GM03348 (cell line): ENCODE measurements around the gene DDR2.
"Not testable (repeated sequence)": the region's sequence is repeated elsewhere in the genome, so short reads cannot be mapped to it uniquely, and the experiment has no call there.

Experiments used
- DNase-seq: peaks from one replicate; pipeline ENCODE4 v3.0.0; 2012; ENCODE audit warnings: low spot score

Gene DDR2

DNA sequence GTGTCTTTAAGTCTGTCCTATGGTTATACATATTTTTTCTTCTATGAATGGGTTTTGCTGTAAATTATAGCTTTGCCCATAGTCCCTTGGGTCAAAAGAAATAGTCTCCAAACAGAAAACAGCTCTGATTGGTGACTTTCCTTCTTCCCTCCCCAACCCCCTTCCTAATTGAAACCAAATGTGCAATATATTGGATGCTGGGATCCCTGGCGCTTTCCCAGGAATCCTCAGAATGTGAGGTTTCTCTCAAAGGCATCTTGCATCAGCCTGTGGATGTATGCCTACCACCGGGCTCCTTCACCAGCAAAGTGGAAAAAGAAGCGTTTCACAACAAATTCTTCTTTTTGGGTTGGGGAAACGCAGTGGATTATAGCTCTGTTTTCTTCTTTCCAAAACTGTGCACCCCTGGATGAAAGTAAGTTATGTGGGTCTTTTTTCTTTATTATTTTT lies at the start of gene DDR2:
TSS of gene DDR2 (plus strand) at position 248 of the 450 bp plus-strand sequence. CDS start 86,600 bp downstream, outside the sequence.
- peak; percentile 82 for DNase-seq

DNA sequence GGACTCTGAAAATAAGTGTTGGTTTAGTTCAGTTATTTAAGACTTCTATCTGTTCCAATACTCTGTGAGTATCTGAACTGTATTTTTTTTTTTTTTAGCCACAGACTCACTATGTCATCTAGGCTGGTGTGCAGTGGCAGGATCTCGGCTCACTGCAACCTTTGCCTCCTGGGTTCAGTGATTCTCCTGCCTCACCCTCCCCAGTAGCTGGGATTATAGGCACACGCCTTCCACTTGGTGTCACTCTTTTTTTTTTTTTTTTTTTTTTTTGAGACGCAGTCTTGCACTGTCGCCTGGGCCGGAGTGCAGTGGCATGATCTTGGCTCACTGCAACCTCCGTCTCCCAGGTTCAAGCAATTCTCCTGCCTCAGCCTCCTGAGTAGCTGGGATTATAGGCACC lies 49.4 kb upstream of the DDR2 start:
- DNase-seq, result not testable (repeated sequence)

DNA sequence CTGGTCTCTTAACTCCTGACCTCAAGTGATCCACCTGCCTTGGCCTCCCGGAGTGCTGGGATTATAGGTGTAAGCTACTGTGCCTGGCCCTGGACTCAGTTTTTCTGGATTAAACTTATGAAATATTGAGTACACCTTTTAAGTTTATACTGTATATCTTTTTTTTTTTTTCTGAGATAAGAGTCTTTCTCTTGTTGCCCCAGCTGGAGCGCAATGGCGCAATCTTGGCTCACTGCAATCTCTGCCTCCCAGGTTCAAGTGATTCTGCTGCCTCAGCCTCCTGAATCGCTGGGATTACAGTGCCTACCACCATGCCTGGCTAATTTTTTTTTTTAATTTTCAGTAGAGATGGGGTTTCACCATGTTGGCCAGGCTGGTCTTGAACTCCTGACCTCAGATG lies 47.2 kb upstream of the DDR2 start:
- not testable (repeated sequence) for DNase-seq

DNA sequence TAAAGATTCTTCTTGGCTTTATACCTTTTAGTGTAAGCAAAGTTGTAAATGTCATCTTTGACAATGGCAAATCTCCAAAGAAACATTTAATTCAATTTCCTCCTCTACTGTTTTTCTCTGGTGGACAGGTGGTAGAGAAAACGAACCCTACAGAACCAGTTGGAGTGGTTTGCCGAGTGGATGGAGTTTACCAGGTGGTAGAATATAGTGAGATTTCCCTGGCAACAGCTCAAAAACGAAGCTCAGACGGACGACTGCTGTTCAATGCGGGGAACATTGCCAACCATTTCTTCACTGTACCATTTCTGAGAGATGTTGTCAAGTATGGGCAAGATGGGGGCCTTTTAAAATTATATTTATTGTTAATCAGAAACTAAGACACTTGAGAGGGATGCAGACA lies 44.9 kb upstream of the DDR2 start:
- no peak for DNase-seq

DNA sequence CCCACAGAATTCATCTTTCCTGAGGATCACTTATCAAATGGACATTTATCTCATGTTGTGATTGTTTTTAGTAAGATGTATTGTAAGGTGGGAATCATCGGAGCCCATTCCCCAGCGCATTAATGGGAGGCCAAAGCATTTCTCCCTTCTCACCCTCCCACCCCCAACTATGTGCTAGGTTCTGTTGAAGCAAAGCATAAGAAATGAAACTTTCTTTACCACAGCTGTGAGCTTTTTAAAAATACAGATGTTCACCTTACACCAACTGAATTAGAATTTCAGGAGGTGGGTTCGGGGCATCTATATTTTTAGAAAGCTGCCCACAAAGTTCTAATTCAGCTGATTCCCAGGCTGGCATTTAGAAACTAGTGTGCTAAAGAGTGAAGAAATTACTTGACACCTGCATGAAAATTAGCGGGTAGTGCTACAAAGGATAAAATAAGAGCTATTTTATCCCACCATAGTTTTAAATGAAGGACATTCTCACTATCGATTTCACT lies 44.5 kb upstream of the DDR2 start:
- no peak for DNase-seq

DNA sequence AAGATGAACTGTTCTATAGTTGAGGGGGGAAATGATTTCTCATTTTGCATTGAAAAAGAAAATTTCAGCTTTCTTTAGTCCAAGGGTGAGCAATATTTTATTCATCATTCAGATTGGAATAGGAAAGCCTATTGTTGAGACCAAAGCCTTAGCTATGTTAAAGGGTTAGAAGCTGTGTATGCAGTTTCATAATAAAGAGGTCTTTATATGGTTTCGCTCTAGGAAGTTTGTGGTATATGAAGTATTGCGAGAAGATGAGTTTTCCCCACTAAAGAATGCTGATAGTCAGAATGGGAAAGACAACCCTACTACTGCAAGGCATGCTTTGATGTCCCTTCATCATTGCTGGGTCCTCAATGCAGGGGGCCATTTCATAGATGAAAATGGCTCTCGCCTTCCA lies 42.2 kb upstream of the DDR2 start:
- DNase-seq, result no peak

DNA sequence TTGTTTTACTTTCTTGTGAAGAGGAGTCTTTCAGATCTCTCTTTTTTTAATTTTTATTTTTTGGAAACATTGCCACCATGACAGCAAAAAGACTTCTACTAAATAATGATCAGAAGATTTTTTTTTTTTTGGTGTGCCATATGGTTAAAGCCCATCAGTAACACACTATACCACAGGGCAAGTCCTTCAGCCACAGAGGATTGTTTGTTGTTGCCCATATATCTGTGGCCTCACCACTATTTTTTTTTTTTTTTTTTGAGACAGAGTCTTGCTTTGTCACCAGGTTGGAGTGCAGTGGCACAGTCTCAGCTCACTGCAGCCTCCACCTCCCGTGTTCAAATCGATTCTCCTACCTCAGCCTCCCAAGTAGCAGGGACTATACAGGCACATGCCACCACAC lies 41.6 kb upstream of the DDR2 start:
- no peak for DNase-seq

DNA sequence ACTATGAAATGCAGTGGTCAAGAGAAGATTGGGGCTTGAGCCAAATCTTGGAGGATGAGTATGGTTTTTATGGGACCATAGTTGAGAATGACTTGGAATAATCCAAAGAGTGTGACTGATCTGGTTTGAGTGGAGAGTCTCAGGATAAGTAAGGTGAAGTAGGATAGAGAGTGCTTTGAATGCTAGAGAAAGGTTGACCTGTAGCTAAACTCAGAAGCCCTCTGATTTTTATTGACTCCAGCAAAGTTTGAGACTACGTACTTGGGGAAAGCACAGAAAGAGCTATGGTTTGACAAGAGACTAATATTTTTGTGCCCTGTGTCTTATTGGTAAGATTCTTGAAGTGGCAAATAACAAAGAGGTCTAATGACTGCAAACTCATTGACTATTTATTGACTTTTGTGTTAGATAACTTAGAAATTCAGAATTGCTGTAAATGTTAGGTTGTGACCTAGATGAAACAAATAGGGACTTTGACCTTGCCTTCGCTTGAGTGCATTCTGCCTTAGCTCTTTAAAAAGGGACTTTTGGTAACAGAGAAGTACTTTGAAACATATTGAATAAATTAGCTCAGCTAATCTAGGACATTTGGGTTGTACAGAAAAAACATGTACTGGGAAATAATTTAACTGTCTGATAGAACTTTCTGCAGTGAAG lies 35.6 kb upstream of the DDR2 start:
- no peak for DNase-seq

DNA sequence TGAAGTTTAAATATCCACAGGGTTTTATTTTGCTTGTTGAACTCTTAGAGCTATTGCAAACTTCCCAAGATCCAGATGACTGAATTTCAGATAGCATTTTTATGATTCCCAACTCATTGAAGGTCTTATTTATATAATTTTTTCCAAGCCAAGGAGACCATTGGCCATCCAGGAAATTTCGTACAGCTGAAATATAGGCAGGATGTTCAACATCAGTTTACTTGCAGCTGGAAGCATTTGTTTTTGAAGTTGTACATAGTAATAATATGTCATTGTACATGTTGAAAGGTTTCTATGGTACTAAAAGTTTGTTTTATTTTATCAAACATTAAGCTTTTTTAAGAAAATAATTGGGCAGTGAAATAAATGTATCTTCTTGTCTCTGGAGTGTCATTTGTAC lies 32.8 kb upstream of the DDR2 start:
- no peak for DNase-seq

DNA sequence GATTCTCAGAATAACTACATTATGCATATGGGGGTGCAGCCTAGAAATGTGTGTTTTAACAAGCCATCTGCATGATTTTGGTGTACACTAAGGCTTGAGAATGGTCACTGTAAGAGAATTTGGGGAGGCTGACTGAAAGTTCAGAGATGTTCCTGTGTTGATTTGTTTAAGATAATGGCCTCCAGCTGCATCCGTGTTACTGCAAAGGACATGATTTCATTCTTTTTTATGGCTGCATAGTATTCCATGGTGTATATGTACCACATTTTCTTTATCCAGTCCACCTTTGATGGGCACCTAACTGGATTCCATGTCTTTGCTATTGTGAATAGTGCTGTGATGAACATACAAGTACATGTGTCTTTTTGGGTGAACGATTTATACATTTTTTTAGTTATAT lies 29.1 kb upstream of the DDR2 start:
- not testable (repeated sequence) for DNase-seq

DNA sequence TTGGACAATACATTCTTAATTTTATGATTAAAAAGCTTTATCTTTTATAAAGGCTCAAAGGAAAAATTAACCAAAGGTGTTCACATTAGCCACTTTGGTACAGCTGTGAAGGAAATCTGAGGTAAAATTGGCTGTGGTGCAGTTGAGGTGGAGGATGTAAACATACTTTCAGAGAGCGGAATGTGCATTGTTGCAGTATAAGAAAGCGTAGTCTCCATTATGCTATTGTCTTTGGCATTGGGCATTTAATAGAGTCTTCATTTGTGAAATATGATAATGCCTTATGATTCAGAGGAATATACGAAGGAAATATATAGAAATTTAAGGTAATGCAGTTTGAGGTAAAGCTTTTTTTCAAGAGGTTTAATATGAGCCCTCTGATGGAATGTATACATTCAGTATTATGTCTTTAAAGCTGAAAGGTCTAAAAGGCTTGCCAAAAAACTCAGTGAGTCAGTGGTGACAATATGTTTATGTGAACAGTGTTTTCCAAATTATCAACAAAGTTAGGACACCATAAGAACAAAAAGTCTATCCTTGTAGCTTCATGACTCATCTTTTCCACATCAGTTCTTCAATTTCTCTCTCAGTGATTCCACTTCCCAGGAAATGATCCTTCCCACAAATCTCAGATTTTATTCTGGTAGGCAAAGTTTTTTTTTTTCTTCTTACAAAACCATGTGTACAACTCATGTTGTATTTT lies 26.9 kb upstream of the DDR2 start:
- DNase-seq, result peak; percentile 63

DNA sequence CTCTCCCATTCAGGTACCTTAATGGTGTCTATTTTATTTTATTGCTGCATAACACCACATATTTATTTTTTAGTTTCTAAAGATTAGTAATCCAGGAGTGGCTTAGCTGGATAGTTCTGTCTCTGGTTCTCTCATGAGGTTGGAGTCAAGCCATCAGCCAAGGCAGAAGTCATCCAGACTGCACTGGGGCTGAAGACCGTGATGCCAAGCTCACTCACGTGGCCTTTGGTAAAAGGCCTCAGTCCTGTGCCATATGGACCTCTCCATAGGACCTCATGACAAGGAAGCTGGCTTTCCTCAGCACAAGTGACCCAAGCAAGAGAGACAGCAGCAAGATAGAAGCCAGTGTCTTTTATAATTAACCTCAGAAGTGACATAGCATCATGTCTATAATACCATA lies 23.0 kb upstream of the DDR2 start:
- DNase-seq, result no peak

DNA sequence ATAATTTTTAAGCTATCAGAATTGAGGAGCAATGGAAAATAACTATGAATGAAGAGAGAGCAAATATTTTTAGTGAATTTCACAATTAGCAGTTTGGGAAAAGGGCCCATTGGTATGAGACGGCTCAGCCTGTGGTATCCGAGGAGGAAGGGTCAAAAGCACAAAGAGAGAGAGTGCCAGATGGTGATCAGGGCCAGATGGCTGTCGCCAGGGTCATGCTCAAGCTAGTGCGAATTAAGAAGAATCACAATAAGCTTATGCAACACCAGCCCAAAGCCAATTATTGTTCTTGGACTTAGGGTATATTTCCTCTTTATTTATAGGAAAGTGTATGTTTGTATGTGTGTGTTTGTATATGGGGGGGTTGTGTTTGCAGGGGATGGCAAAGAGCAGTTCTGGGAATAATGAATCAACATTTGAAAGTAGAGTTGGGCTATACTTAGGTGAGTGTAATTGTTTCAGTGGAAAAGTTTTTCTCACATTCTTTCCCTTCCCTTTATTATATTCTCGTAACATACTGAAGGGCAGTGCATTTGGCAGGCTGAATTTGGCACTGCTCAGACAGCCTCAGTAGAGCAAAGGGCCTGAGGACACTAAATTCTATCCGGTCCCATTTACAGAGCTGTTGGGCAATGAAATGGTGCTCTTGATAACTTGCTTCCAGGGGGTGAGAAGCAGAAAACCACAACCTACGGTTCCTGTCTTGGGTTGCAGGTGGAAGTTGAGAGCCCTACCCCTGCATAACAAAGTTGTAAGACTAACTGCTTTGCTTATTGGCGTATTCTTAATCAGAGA lies 19.5 kb upstream of the DDR2 start:
- peak; percentile 72 for DNase-seq

DNA sequence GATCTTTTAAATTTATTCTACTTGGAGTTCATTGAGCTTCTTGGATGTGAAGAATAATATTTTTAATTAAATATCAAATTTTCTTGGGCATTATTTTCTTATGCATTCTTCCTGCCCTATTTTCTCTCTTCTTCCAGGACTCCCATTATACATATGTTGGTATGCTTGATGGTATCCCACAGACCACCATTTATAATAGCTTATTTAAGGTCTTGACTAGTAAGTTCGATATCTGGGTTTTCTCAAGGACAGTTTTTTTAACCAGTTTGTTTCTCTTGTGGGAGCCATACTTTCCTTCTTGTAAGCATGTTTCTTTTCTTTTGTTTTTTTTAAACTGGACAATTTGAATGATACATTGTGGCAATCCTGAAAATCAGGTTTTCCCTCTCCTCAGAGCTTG lies 15.4 kb upstream of the DDR2 start:
- no peak for DNase-seq

DNA sequence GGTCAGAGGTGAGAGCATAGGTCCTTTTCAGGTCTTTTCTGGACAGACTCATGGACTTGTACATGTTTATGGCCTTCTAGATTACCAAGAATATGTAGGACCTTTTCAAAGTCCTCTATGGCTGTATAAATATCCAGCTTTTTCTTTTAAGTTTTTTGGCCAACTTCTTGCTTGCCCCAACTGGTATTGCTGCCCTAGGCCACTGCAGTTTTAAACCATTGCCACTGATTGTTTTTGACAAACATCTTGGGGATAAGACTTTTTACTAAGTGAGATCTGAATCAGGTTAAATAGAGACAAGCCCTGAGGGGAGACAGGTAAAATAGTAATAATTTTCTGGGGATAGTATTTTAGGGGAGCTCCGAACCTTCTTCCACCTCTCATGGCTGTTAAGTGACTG lies 14.8 kb upstream of the DDR2 start:
- no peak for DNase-seq

DNA sequence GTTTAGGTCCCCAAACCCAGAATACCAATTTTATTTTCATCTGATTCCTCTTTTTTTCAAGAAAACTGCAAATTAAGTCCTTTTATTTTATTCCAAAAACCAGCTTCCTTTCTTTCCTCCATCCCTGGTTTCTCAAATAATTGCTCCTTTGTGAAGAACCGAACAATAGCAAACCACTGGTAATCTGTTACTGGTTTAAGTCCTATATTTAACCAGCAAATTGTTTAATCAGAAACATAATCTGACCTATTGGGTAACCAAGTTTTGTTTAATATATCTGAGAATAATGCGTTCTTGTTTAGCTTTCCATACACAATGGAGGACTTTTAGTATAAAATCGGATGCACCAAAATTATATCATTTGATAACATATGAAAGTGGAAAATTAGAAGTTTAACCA lies 13.2 kb upstream of the DDR2 start:
- no peak for DNase-seq

DNA sequence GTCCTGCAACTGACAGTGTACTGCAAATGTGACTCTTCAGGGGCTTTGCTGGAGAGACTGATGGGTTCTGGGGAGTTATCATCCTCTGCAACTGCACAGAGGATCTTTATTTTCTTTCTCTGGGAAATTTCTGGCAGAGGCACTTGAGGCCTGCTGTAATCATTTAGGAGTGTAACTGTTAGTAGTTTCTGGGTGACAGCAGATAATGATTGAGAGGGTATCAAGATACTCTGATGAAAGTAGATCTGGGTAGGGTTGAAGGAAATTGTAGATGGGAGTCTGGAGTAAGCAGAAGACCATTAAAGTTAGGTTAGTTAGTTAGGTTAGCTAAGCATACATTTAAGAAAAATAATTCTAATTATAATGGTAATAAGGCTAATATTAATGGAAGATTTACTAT lies 11.0 kb upstream of the DDR2 start:
- DNase-seq, result no peak

DNA sequence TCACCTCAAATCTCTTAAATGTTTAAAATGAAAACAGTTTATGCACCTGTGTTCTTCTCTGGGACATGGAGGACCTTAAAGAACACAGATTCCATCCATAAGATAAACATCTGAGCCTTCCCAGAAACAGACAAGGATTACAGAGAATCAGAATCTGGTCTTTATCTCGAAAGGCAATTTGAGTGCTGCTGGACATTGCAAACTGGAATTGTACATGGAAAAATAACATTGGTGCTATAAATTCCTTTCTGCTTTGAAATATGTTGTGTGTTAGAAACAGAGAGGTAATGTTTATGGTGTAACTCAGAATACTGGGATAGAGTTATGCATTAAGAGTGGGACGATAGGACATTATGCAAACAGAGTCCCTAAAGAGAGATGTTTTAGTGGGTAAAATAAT lies 6.6 kb upstream of the DDR2 start:
- DNase-seq, result no peak

DNA sequence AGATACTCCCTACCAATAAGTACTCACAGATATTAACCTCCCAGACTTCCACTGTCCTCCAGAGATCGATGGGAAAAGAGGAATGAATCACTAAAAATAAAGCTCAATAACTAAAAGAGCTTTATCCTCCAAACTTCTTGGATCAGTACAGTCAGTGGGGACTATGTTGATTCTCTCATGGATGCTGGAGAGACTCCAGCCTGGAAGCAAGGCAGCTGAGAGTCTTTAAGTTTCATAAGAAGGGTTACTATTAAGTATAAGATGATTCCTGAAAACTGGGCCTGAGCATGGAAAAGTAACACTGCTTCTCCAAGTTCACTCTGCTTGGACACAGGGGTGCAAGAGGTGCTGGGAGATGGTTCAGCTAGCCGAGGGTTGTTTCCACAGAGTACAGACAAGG lies 6.2 kb upstream of the DDR2 start:
- DNase-seq, result no peak

DNA sequence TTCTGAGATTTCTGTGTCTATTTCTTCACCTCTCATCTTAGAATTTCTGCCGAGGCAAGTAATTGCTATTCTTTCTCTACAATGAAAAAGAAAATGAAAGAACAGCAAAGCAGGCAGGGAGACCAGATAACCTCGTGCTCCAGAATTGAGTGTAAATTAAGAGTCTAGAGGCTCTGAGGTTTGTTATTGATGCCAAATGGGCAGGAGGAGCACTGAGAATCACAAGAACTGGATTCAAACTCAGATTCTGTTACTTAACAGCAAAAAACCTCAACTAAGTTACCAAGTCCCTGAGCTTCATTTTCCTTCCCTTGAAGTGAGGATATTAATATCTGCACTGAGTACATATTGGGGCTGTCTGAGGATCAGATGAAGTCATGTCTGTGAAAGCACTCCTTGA lies 5.5 kb upstream of the DDR2 start:
- no peak for DNase-seq

DNA sequence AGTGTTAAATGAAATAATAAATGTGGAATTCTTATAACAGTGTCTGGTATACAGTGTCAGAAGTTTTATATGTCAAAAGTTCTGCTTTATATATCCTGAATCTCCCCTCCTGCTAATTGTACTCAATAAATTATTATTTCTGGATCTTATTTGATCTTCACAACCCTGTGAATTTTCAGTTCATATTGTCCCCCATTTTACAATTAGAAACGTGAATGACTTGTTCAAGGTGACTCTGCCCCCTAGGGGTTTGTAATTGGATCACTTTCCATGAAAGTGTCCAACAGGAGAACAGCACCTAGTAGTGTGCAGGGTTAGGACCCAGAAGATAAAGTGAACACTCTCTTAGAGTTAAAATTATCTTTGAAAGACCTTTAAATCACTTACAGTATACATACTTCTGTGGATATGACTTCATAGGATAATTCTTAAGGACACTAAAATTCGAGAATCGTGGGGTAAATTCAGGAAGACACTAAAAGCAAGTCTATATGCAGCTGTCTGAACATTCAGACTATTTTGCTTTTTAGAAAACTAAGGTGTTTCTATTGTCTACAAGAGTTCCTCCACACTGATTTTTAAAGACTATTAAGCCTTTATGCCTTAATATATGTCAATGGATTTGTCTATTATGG lies 4.5 kb upstream of the DDR2 start:
- no peak for DNase-seq

DNA sequence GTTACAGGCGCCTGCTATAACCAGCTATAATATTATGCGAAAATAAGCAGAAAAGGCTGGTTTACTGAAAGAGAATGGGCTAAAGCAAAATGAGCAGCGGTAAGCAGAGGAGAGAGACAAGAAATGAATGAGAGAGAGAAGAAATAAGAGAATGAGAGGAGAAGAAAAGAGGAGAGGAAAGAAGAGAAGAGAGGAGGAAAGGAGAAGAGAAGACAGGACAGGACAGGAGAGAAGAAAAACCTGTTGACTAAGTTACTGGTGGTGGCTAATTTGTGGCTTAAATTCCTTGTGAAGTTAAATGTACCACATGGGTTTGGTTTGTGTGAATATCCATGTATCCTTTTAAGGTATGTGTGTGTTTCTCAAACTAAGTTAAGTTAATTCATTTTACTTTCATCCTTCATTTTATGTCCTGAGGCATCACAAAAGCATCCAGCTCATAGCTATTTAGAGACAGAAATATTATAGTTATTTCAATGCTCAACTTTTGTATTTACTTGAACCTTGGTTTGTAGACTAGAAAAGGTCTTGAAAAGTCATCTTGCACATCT lies 3.1 kb upstream of the DDR2 start:
- no peak for DNase-seq
